Hepatocyte (in vitro differentiated cells): ENCODE measurements around the gene NBPF11. TPM values are rescaled to one million over a fixed set of nuclear protein-coding genes. Genes with fewer than 3 reads are reported as not detected.

Experiments used
- DNase-seq: peaks from one replicate; pipeline ENCODE4 v3.0.0-alpha.2; 2016; ENCODE audit warnings: low spot score
- H2AFZ ChIP-seq: fragments of 200-600 bp; sonication (generic); 2 replicates; pipeline ENCODE4 v1.6.0; 2016; ENCODE audit warnings: antibody characterized with exemption, mild to moderate bottlenecking
- H3K27ac ChIP-seq: fragments of 200-600 bp; sonication (generic); 2 replicates; pipeline ENCODE4 v1.5.1; 2016; ENCODE audit warnings: mild to moderate bottlenecking
- H3K27me3 ChIP-seq: fragments of 200-600 bp; sonication (generic); 2 replicates; pipeline ENCODE4 v1.6.1; 2016
- H3K36me3 ChIP-seq: fragments of 200-600 bp; sonication (generic); replicated peaks from 2 replicates; pipeline ENCODE4 v1.5.1; 2016; ENCODE audit warnings: low read depth; ENCODE audit not compliant: insufficient read depth
- H3K4me1 ChIP-seq: fragments of 200-600 bp; sonication (generic); 2 replicates; pipeline ENCODE4 v1.5.1; 2016; ENCODE audit warnings: mild to moderate bottlenecking, moderate library complexity; ENCODE audit not compliant: insufficient read depth
- H3K4me2 ChIP-seq: fragments of 200-600 bp; sonication (generic); 2 replicates; pipeline ENCODE4 v1.6.0; 2016
- H3K4me3 ChIP-seq: fragments of 200-600 bp; sonication (generic); 2 replicates; pipeline ENCODE4 v1.5.1; 2016; ENCODE audit warnings: mild to moderate bottlenecking
- H3K79me2 ChIP-seq: fragments of 200-600 bp; sonication (generic); 2 replicates; pipeline ENCODE4 v1.6.0; 2017; ENCODE audit warnings: mild to moderate bottlenecking
- H3K9me2 ChIP-seq: fragments of 200-600 bp; sonication (generic); replicated peaks from 2 replicates; pipeline ENCODE4 v1.6.0; 2017; ENCODE audit warnings: mild to moderate bottlenecking; ENCODE audit not compliant: insufficient read depth
- H3K9me3 ChIP-seq: fragments of 200-600 bp; sonication (generic); 2 replicates; pipeline ENCODE4 v1.5.1; 2016; ENCODE audit warnings: low read depth, mild to moderate bottlenecking
- H4K20me1 ChIP-seq: fragments of 200-600 bp; sonication (generic); 2 replicates; pipeline ENCODE4 v1.6.0; 2016; ENCODE audit warnings: mild to moderate bottlenecking; ENCODE audit not compliant: insufficient read depth, poor library complexity, severe bottlenecking
- EZH2 ChIP-seq: fragments of 200-600 bp; sonication (generic); IDR thresholded peaks from 2 replicates; pipeline ENCODE4 v1.6.1; 2016; ENCODE audit warnings: antibody characterized with exemption, mild to moderate bottlenecking, borderline replicate concordance
- EZH2phosphoT487 ChIP-seq: fragments of 200-600 bp; sonication (generic); IDR thresholded peaks from one replicate; pipeline ENCODE4 v1.6.1; 2018; ENCODE audit warnings: antibody characterized with exemption, mild to moderate bottlenecking, low read depth, moderate library complexity; ENCODE audit not compliant: unreplicated experiment, severe bottlenecking
- WGBS: methylation state at CpG from one replicate; pipeline ENCODE4 v1.1.6; 2016; ENCODE audit warnings: low lambda C conversion rate; ENCODE audit errors: missing lambda C conversion rate; 5-methylcytosine and 5-hydroxymethylcytosine counted together
- polyA plus RNA-seq: library from polyadenylated mRNA; unstranded; fragments of >200 nt; fragmentation: Nextera tagmentation; extraction: Ambion mirVana; gene quantifications from 2 replicates; pipeline ENCODE4 v1.2.1, GENCODE V29; 2016
- total RNA-seq: library from RNA; depleted of rRNA; stranded (reverse); fragments of >200 nt; gene quantifications from 2 replicates; pipeline ENCODE4 v1.2.3, GENCODE V29; 2014
- TF ChIP-seq, protein P1 (sequence below): fragments of 200-600 bp; sonication (generic); IDR thresholded peaks from 2 replicates; pipeline ENCODE4 v1.5.1; 2016; ENCODE audit warnings: antibody characterized with exemption, mild to moderate bottlenecking; ENCODE audit not compliant: poor library complexity

NBPF11 gene
- total and polyA plus RNA-seq, 2 experiments from 2014 or later: 9.2 to 9.9 TPM

DNA sequence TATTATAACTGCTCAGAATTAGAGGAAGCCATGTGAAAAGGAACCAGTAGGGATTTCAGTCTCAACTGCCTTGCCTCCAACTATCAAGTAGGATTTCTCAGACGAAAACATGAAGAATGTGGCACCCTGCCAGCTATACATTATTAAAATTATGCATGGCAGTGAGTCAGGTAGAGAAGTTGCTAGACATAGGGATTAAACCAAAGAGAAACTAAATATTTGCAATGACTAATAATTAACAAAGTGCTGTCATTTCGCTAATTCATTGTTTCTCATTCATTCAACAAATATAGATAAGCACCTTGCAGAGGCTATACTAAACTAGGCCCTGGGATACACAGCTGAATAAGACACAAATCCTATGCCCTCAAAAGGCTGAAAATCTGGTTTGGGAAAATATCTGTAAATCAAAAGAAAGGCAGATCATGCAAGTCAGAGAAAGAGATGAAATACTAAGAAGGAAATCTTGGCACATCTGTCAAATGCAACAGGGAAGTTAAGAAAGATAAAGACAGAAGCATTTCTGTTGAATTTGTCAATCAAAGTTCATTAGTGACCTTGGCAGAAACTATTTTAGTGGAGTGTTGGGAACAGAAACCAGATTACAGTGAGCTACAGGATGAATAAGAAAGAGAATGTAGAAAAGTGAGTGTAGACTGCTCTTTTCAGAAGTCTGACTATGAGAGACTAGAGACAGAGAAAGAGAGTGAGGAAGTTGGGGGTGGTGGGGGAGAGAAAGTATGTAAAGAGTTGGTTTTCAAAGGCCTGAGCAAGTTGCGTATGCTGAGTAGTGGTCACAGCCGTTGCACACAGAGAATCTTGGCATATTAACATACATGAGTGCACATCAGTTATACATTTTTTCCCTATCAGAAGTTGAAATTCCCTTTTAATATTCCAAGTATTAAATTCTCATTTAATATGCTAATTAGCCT lies 14.7 kb upstream of the NBPF11 start:
- peak; percentile 37 for DNase-seq
- Histone ChIP-seq H3K9me3 (no peaks in the 10 kb centered on the region), H3K4me2 (peak overlapping the region; percentile 8), H3K4me1 (peaks cover 10% of the 10 kb centered on the region), H3K9me2 (no peaks in the 10 kb centered on the region), H3K27ac (peak overlapping the region; percentile 13), H3K79me2 (no peaks in the 10 kb centered on the region), H2AFZ (no peak overlapping the region), H3K36me3 (no peaks in the 10 kb centered on the region), H4K20me1 (no peaks in the 10 kb centered on the region), H3K4me3 (no peak overlapping the region), H3K27me3 (no peaks in the 10 kb centered on the region)
- no peak for TF ChIP-seq EZH2phosphoT487
- WGBS: 56% methylated on average over 4 of the region's 4 CpGs

DNA sequence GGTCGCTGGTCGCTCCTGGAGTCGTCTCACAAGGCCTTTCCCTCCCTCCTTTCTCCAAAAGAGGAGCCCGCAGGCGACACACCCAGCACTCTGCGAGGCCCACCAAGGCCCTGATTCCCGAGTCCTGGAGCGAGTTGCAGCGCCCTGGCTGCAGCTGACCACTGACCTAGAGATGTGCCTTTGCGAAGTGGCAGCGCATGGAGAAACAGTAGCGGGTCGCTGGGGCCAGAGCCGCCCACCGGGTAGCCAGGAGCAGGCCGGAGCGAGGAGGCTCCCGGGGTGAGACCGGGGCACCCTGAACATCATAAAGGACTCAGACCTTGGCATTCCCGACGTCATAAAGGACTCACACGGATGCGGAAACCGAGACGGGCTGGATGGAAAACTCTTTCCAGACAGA lies 10.3 kb upstream of the NBPF11 start:
- 97% methylated on average over 25 of the region's 25 CpGs for WGBS
- Histone ChIP-seq H3K4me3 (no peak overlapping the region), H3K9me3 (no peaks in the 10 kb centered on the region), H3K79me2 (no peaks in the 10 kb centered on the region), H3K36me3 (no peaks in the 10 kb centered on the region), H2AFZ (no peak overlapping the region), H3K4me2 (no peak overlapping the region), H4K20me1 (no peaks in the 10 kb centered on the region), H3K27ac (no peak overlapping the region), H3K27me3 (no peaks in the 10 kb centered on the region), H3K4me1 (peaks cover 9% of the 10 kb centered on the region), H3K9me2 (no peaks in the 10 kb centered on the region)
- DNase-seq: no peak
- TF ChIP-seq EZH2phosphoT487: no peak
- TF ChIP-seq EZH2: no peak
- TF ChIP-seq, protein P1, sequence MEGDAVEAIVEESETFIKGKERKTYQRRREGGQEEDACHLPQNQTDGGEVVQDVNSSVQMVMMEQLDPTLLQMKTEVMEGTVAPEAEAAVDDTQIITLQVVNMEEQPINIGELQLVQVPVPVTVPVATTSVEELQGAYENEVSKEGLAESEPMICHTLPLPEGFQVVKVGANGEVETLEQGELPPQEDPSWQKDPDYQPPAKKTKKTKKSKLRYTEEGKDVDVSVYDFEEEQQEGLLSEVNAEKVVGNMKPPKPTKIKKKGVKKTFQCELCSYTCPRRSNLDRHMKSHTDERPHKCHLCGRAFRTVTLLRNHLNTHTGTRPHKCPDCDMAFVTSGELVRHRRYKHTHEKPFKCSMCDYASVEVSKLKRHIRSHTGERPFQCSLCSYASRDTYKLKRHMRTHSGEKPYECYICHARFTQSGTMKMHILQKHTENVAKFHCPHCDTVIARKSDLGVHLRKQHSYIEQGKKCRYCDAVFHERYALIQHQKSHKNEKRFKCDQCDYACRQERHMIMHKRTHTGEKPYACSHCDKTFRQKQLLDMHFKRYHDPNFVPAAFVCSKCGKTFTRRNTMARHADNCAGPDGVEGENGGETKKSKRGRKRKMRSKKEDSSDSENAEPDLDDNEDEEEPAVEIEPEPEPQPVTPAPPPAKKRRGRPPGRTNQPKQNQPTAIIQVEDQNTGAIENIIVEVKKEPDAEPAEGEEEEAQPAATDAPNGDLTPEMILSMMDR: no peak

GRCh38 chr1:148161053-148161901 lies 9.2 kb upstream of the NBPF11 start:
- DNase-seq: no peak
- Histone ChIP-seq H3K9me3 (no peaks in the 10 kb centered on the region), H3K4me3 (no peak overlapping the region), H3K9me2 (no peaks in the 10 kb centered on the region), H3K27ac (no peak overlapping the region), H3K79me2 (no peaks in the 10 kb centered on the region), H4K20me1 (no peaks in the 10 kb centered on the region), H3K4me1 (peaks cover 2% of the 10 kb centered on the region), H3K36me3 (no peaks in the 10 kb centered on the region), H2AFZ (no peak overlapping the region), H3K27me3 (no peaks in the 10 kb centered on the region), H3K4me2 (no peak overlapping the region)
- TF ChIP-seq EZH2: no peak
- TF ChIP-seq, protein P1: no peak
- TF ChIP-seq EZH2phosphoT487: no peak
- 99% methylated on average over 33 of the region's 42 CpGs for WGBS
